CD14-positive monocyte (primary cell): ENCODE measurements around the gene PAK5. TPM values are rescaled to one million over a fixed set of nuclear protein-coding genes. Genes with fewer than 3 reads are reported as not detected.

Experiments
- DNase-seq, 3 donors: peaks; one replicate each; pipeline ENCODE4 v3.0.0-alpha.2; 2011 to 2022
- H2AFZ ChIP-seq: 2 replicates; pipeline ENCODE4 v1.6.0; 2012; ENCODE audit warnings: mild to moderate bottlenecking, low read depth, low read length, inconsistent platforms; ENCODE audit not compliant: insufficient read depth, poor library complexity, severe bottlenecking
- H3K27ac ChIP-seq, 2 donors: 1 replicate in 1 of 2; 2 replicates in 1 of 2; pipeline ENCODE4 v1.5.1; 2012 to 2013; ENCODE audit warnings: low read length in 2 of 2, control low read depth in 1 of 2, inconsistent platforms in 1 of 2, low read depth in 1 of 2, mild to moderate bottlenecking in 1 of 2
- H3K27me3 ChIP-seq, 2 donors: one replicate each; pipeline versions ENCODE4 v1.6.0 to v1.6.1; 2011 to 2013; ENCODE audit warnings: low read length in 2 of 2; ENCODE audit not compliant: control insufficient read depth in 2 of 2, insufficient read depth in 2 of 2
- H3K36me3 ChIP-seq, 2 donors: replicated peaks in 1 of 2; 1 replicate in 1 of 2; 2 replicates in 1 of 2; pipeline versions ENCODE4 v1.5.1 to v1.6.1; 2012 to 2013; ENCODE audit warnings: low read length in 2 of 2, control low read depth in 1 of 2, inconsistent platforms in 1 of 2, mild to moderate bottlenecking in 1 of 2; ENCODE audit not compliant: insufficient read depth in 2 of 2, control insufficient read depth in 1 of 2
- H3K4me1 ChIP-seq, 2 donors: 1 replicate in 1 of 2; 2 replicates in 1 of 2; pipeline versions ENCODE4 v1.5.1 to v1.6.1; 2012 to 2013; ENCODE audit warnings: low read length in 2 of 2, control low read depth in 1 of 2, inconsistent platforms in 1 of 2, mild to moderate bottlenecking in 1 of 2, moderate library complexity in 1 of 2; ENCODE audit not compliant: insufficient read depth in 2 of 2, control insufficient read depth in 1 of 2
- H3K4me2 ChIP-seq: replicated peaks from 2 replicates; pipeline ENCODE3; 2012; ENCODE audit warnings: low read length, moderate library complexity, mild to moderate bottlenecking; ENCODE audit not compliant: poor library complexity, severe bottlenecking; ENCODE audit errors: extremely low read depth
- H3K4me3 ChIP-seq, 3 experiments: fragments of 200-600 bp in 1 of 3; sonication (generic) in 1 of 3; replicated peaks in 1 of 3; 1 replicate in 2 of 3; 2 replicates in 1 of 3; pipeline ENCODE4 v1.5.1; 2011 to 2013; ENCODE audit warnings: low read length in 3 of 3, mild to moderate bottlenecking in 3 of 3, control low read depth in 2 of 3, low read depth in 2 of 3, inconsistent platforms in 1 of 3, moderate library complexity in 1 of 3
- H3K79me2 ChIP-seq: 2 replicates; pipeline ENCODE4 v1.6.0; 2012; ENCODE audit warnings: mild to moderate bottlenecking, control low read depth, inconsistent platforms, low read length, moderate library complexity; ENCODE audit not compliant: insufficient read depth
- H3K9ac ChIP-seq: 2 replicates; pipeline ENCODE4 v1.6.0; 2017; ENCODE audit warnings: low read length, mild to moderate bottlenecking; ENCODE audit not compliant: insufficient read depth, poor library complexity, severe bottlenecking
- H3K9me3 ChIP-seq, 2 donors: replicated peaks in 1 of 2; 1 replicate in 1 of 2; 2 replicates in 1 of 2; pipeline versions ENCODE4 v1.5.1 to v1.6.1; 2012 to 2013; ENCODE audit warnings: low read length in 2 of 2, control low read depth in 1 of 2; ENCODE audit not compliant: control insufficient read depth in 1 of 2, insufficient read depth in 1 of 2
- H4K20me1 ChIP-seq: 2 replicates; pipeline ENCODE4 v1.6.0; 2012; ENCODE audit warnings: mild to moderate bottlenecking, low read length, control low read depth, moderate library complexity; ENCODE audit not compliant: insufficient read depth
- H3K27ac Mint-ChIP-seq, 7 donors: one replicate each; pipeline ENCODE4 v1.8.0; 2020; ENCODE audit warnings: mild to moderate bottlenecking in 7 of 7, mixed read lengths in 7 of 7, moderate library complexity in 6 of 7, inconsistent platforms in 2 of 7
- H3K27me3 Mint-ChIP-seq, 3 donors: one replicate each; pipeline ENCODE4 v1.8.0; 2021 to 2022; ENCODE audit warnings: low read depth in 3 of 3, mild to moderate bottlenecking in 3 of 3, mixed read lengths in 3 of 3, moderate library complexity in 3 of 3, inconsistent platforms in 1 of 3
- H3K36me3 Mint-ChIP-seq, 2 donors: one replicate each; pipeline ENCODE4 v1.8.0; 2020; ENCODE audit warnings: mixed read lengths in 2 of 2, inconsistent platforms in 1 of 2, mild to moderate bottlenecking in 1 of 2
- H3K4me1 Mint-ChIP-seq: one replicate; pipeline ENCODE4 v1.8.0; 2020; ENCODE audit warnings: mild to moderate bottlenecking, mixed read lengths
- H3K4me3 Mint-ChIP-seq, 2 donors: one replicate each; pipeline ENCODE4 v1.8.0; 2020; ENCODE audit warnings: mild to moderate bottlenecking in 2 of 2, mixed read lengths in 2 of 2, moderate library complexity in 1 of 2
- H3K9me3 Mint-ChIP-seq, 7 donors: one replicate each; pipeline ENCODE4 v1.8.0; 2020 to 2022; ENCODE audit warnings: mixed read lengths in 7 of 7, mild to moderate bottlenecking in 6 of 7, moderate library complexity in 6 of 7, inconsistent platforms in 2 of 7
- WGBS: methylation state at CpG from one replicate; pipeline ENCODE4 v1.1.5; 2013; ENCODE audit warnings: missing lambda C conversion rate; ENCODE audit not compliant: insufficient coverage; 5-methylcytosine and 5-hydroxymethylcytosine counted together
- intact Hi-C, 2 donors: fragments of 100-400 bp; cut with micrococcal nuclease; formaldehyde crosslinking; loops; one replicate each; pipeline versions ENCODE4 v1.15.0 to v1.15.1; 2023
- polyA plus RNA-seq, 3 donors: library from polyadenylated mRNA; depleted of rRNA in 1 of 3; unstranded in 2 of 3; stranded (reverse) in 1 of 3; fragments of 300-500 nt in 2 of 3; fragments of >200 nt in 1 of 3; fragmentation: Illumina TruSeq in 2 of 3; gene quantifications; 1 replicate in 2 of 3; 2 replicates in 1 of 3; pipeline ENCODE4 v1.2.3, GENCODE V29; 2012 to 2021
- TF ChIP-seq, protein P1 (sequence below): fragments of 200-600 bp; IDR thresholded peaks from one replicate; pipeline ENCODE4 v1.8.0; 2022; ENCODE audit warnings: antibody characterized with exemption, mild to moderate bottlenecking

PAK5 gene
- polyA plus RNA-seq, 3 donors = not detected

DNA sequence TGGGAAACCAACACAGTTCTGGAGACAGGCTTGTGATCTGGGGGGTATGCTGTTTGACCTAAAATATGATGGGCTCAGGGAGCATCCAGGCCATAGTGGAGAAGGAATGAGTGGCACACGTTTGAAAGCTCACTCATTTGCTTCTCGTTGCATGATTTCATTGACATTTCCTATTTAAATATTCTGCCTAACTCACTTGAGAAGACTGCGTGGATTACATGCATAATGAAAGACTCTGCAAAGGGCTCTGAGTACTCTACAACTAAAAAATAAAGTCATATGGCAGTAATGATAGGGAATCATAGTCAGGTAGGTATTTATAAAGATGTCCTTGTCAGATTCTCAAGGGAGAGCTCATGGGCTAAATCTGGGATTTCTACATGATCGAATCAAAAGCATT, 206.6 kb downstream of the PAK5 start:
- no peak for DNase-seq
- no peaks in the 10 kb centered on the region for H3K36me3 Mint-ChIP-seq
- H3K4me3 ChIP-seq = no peak overlapping the region
- H3K4me2 ChIP-seq = no peak overlapping the region
- peaks cover 17% of the 10 kb centered on the region for H3K4me1 Mint-ChIP-seq
- no peak overlapping the region for H3K27ac Mint-ChIP-seq
- peaks cover 5 to 18% (median 14%) of the 10 kb centered on the region in 3 donors for H3K27me3 Mint-ChIP-seq
- H3K4me1 ChIP-seq = peaks cover 12 to 13% of the 10 kb centered on the region in 2 donors
- H3K9me3 ChIP-seq = no peaks in the 10 kb centered on the region
- intact Hi-C loops = no loop called here
- no peaks in the 10 kb centered on the region for H4K20me1 ChIP-seq
- H3K27ac ChIP-seq = no peak overlapping the region
- TF ChIP-seq, protein P1, sequence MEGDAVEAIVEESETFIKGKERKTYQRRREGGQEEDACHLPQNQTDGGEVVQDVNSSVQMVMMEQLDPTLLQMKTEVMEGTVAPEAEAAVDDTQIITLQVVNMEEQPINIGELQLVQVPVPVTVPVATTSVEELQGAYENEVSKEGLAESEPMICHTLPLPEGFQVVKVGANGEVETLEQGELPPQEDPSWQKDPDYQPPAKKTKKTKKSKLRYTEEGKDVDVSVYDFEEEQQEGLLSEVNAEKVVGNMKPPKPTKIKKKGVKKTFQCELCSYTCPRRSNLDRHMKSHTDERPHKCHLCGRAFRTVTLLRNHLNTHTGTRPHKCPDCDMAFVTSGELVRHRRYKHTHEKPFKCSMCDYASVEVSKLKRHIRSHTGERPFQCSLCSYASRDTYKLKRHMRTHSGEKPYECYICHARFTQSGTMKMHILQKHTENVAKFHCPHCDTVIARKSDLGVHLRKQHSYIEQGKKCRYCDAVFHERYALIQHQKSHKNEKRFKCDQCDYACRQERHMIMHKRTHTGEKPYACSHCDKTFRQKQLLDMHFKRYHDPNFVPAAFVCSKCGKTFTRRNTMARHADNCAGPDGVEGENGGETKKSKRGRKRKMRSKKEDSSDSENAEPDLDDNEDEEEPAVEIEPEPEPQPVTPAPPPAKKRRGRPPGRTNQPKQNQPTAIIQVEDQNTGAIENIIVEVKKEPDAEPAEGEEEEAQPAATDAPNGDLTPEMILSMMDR = no peak
- no peak overlapping the region for H3K4me3 Mint-ChIP-seq
- H3K9me3 Mint-ChIP-seq = peaks cover 0 to 4% (median 0%) of the 10 kb centered on the region in 7 donors
- no peaks in the 10 kb centered on the region for H3K79me2 ChIP-seq
- no peak overlapping the region for H2AFZ ChIP-seq
- no CpG with 5 or more reads among the region's 4 CpGs for WGBS
- no peaks in the 10 kb centered on the region for H3K36me3 ChIP-seq
- H3K9ac ChIP-seq = no peak overlapping the region
- H3K27me3 ChIP-seq = peaks cover 14 to 16% of the 10 kb centered on the region in 2 donors

- intact Hi-C loops = no loop called here
- H3K36me3 ChIP-seq = no peaks in the 10 kb centered on the region
- TF ChIP-seq, protein P1 = no peak
- H3K9me3 ChIP-seq = no peaks in the 10 kb centered on the region
- H2AFZ ChIP-seq = no peak overlapping the region
- 83% methylated on average over 1 of the region's 2 CpGs for WGBS
- Mint-ChIP-seq H3K4me1 (peaks cover 17% of the 10 kb centered on the region), H3K4me3 (no peak overlapping the region), H3K9me3 (peaks cover 0 to 4% (median 0%) of the 10 kb centered on the region in 7 donors), H3K27me3 (peaks cover 5 to 24% (median 16%) of the 10 kb centered on the region in 3 donors), H3K27ac (no peak overlapping the region), H3K36me3 (no peaks in the 10 kb centered on the region)
- no peak for DNase-seq
- peaks cover 12 to 13% of the 10 kb centered on the region in 2 donors for H3K4me1 ChIP-seq
- H3K4me3 ChIP-seq = no peak overlapping the region
- no peaks in the 10 kb centered on the region for H3K79me2 ChIP-seq
- H3K27ac ChIP-seq = no peak overlapping the region
- H3K4me2 ChIP-seq = no peak overlapping the region
- no peak overlapping the region for H3K9ac ChIP-seq
- H3K27me3 ChIP-seq = peaks cover 14 to 15% of the 10 kb centered on the region in 2 donors
- H4K20me1 ChIP-seq = no peaks in the 10 kb centered on the region
These were observed 208.3 kb downstream of the PAK5 start for GRCh38 chr20:9630554-9630953.
